PFSK-1 (cell line): ENCODE measurements around the gene NUS1.

Experiments
- FOXP2 ChIP-seq: optimal IDR thresholded peaks from 2 replicates; pipeline ENCODE3; 2011; ENCODE audit warnings: borderline replicate concordance, control low read depth, inconsistent platforms; ENCODE audit not compliant: insufficient read depth; ENCODE audit errors: extremely low read length, extremely low read depth
- POLR2AphosphoS5 ChIP-seq: IDR thresholded peaks from 2 replicates; pipeline ENCODE4 v1.6.1; 2012; ENCODE audit warnings: low read depth, mild to moderate bottlenecking, control low read depth, low read length, moderate library complexity
- SIN3A ChIP-seq: IDR thresholded peaks from 2 replicates; pipeline ENCODE4 v1.6.1; 2012; ENCODE audit warnings: mild to moderate bottlenecking, low read length, moderate library complexity, borderline replicate concordance; ENCODE audit not compliant: insufficient read depth
- TAF1 ChIP-seq: IDR thresholded peaks from 2 replicates; pipeline ENCODE4 v1.6.1; 2012; ENCODE audit warnings: low read length, control low read depth, borderline replicate concordance; ENCODE audit not compliant: insufficient read depth
- TF ChIP-seq, protein P1 (sequence below), 2 experiments: IDR thresholded peaks; 2 replicates each; pipeline versions ENCODE4 v1.6.1 to v1.8.0; 2011 to 2012; ENCODE audit warnings: low read depth in 2 of 2, low read length in 2 of 2, control low read depth in 1 of 2, inconsistent platforms in 1 of 2, mild to moderate bottlenecking in 1 of 2, moderate library complexity in 1 of 2; ENCODE audit not compliant: insufficient read depth in 1 of 2

Gene NUS1

DNA sequence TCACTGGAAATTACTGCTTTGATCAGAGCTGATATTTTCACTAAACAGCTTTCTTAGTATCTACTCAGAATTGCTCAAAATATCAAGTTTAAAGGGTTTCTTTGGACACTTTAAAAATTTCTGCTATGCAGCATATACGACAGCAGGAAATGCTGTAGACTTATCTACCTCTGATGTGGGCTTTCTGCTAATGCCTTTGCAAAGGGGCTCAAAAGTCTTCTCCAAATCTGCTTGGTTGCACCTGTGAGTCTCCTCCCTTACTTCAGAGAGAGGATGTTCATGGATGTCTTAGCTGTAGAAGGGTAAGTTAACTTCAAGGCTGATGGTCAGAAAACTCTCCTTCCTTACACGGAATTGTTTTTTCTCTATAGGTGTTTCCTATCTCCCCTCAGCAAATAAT lies 19.9 kb upstream of the NUS1 start:
- no peak for TF ChIP-seq TAF1
- no peak for TF ChIP-seq POLR2AphosphoS5
- TF ChIP-seq FOXP2 = no peak
- no peak for TF ChIP-seq SIN3A
- TF ChIP-seq, protein P1, sequence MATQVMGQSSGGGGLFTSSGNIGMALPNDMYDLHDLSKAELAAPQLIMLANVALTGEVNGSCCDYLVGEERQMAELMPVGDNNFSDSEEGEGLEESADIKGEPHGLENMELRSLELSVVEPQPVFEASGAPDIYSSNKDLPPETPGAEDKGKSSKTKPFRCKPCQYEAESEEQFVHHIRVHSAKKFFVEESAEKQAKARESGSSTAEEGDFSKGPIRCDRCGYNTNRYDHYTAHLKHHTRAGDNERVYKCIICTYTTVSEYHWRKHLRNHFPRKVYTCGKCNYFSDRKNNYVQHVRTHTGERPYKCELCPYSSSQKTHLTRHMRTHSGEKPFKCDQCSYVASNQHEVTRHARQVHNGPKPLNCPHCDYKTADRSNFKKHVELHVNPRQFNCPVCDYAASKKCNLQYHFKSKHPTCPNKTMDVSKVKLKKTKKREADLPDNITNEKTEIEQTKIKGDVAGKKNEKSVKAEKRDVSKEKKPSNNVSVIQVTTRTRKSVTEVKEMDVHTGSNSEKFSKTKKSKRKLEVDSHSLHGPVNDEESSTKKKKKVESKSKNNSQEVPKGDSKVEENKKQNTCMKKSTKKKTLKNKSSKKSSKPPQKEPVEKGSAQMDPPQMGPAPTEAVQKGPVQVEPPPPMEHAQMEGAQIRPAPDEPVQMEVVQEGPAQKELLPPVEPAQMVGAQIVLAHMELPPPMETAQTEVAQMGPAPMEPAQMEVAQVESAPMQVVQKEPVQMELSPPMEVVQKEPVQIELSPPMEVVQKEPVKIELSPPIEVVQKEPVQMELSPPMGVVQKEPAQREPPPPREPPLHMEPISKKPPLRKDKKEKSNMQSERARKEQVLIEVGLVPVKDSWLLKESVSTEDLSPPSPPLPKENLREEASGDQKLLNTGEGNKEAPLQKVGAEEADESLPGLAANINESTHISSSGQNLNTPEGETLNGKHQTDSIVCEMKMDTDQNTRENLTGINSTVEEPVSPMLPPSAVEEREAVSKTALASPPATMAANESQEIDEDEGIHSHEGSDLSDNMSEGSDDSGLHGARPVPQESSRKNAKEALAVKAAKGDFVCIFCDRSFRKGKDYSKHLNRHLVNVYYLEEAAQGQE (IDR thresholded peaks at IDR 0.05; ENCODE audit: insufficient read depth in 1 of 2, low read depth in 2 of 2, low read length in 2 of 2) = no peak

- TF ChIP-seq FOXP2 = no peak
Observed at GRCh38 chr6:117666881-117667280, 8.4 kb upstream of the NUS1 start.

DNA sequence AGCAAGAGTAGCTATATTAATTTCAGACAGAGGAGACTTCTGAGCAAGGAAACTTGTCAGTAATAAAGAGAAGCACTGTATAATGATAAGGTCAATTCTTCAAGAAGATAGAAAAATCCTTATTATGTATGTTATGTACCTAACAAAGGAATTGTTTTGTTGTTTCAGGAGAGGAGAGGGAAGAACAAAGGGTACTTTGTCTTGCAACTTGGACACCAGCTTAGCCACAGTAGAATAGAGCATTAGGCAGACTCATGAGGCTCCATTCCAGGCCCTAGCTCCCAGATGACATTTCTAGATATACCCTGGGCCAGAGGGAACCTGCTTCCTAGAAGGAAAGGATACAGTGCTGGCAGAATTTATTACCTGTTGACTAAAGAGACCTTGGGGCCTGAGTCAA lies 6.5 kb upstream of the NUS1 start:
- TF ChIP-seq, protein P1 (IDR thresholded peaks at IDR 0.05; ENCODE audit: insufficient read depth in 1 of 2, low read depth in 2 of 2, low read length in 2 of 2) = no peak
- TF ChIP-seq TAF1 (no peak), FOXP2 (no peak), POLR2AphosphoS5 (no peak), SIN3A (no peak)

DNA sequence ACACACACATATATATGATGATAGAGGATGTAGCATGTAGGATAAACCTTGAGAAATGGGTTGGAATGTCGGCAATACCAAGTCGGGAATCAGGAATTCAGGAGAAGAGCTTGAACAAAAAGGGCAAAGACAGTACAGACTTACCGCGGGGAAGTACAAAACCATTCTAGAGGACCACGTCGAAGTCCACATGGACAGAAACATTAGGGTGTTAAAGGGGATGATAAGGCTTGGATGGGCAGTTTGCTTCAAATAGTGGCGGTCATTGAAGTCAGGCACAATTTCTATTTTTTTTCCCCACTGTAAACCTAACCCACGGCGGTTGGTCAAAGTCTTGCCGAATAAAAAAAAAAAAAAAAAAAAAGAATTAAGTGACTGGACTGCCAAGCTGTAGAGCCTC lies 766 bp upstream of the NUS1 start:
- no peak for TF ChIP-seq TAF1
- TF ChIP-seq, protein P1 (IDR thresholded peaks at IDR 0.05; ENCODE audit: insufficient read depth in 1 of 2, low read depth in 2 of 2, low read length in 2 of 2) = no peak
- no peak for TF ChIP-seq POLR2AphosphoS5
- no peak for TF ChIP-seq SIN3A
- TF ChIP-seq FOXP2 = no peak

DNA sequence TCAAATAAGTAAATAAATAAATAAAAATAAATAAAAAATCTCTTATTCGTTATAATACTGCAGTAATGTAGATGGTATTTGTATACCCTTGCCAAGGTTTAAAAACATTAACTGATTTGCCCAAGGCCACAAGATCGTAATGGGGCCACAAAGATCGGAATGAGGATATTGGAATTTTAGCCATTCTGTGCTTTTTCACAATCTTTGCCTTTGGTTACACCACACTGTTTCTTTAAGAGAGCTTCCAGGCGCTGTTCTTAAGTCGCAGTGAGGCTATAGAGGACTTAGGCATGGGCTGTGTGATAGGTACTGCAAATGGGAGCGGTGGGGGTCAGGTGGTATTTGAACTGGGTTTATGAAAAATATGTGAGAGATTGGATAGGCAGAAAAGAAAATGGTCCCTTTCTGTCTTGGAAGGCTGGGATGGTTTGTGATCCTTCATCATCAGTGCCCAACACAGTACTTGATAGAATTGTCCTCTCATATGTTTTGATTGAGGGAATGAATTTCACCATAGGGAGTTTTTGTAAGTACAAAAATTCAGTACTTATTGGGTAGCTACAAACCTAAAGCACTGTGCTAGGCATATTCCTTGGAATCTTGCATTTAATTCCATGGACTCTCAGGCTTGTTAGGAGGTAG lies 1.4 kb downstream of the NUS1 start:
- TF ChIP-seq, protein P1 (IDR thresholded peaks at IDR 0.05; ENCODE audit: insufficient read depth in 1 of 2, low read depth in 2 of 2, low read length in 2 of 2) = no peak
- no peak for TF ChIP-seq POLR2AphosphoS5
